ENCODE results near the gene UPF3A.

DNA sequence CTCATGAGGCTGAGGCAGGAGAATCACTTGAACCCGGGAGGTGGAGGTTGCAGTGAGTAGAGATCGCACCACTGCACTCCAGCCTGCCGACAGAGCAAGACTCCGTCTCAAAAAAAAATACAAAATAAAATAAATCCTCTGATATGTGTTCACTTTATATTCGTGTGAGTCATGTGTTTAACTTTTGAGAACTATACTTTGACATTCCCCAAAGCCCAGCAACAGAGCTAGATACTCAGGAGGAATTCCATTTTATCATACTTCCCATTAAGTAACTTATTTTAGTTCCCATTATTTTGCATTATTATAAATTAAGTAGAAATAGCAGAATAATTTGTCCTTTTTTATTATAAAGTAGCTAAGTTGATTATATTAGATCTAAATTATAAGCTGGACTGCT, 29.6 kb downstream of the UPF3A start:
- TF ChIP-seq CTCF (IDR thresholded peaks at IDR 0.05) (no peak), POLR2A (IDR thresholded peaks at IDR 0.05) (no peak)
